HEK293T (cell line): ENCODE measurements around the gene MOXD1.
"Not testable (repeated sequence)": the region's sequence is repeated elsewhere in the genome, so short reads cannot be mapped to it uniquely, and the experiment has no call there.

Source experiments
- BHLHE40 ChIP-seq: fragments of 450-650 bp; IDR thresholded peaks from 2 replicates; pipeline ENCODE4 v1.6.1; 2016; ENCODE audit warnings: mild to moderate bottlenecking, moderate library complexity, borderline replicate concordance
- TF ChIP-seq, protein P1 (sequence below): fragments of 450-650 bp; IDR thresholded peaks from 2 replicates; pipeline ENCODE4 v1.6.1; 2016

DNA sequence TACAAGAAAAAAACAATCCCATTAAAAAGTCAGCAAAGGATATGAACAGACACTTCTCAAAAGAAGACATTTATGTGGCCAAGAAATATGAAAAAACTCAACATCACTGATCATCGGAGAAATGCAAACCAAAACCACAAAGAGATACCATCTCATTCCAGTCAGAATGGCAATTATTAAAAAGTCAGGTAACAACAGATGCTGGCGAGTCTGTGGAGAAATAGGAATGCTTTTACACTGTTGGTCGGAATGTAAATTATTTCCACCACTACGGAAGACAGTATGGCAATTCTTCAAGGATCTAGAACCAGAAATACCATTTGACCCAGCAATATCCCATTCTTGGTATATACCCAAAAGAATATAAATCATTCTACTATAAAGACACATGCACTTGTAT, 91.1 kb downstream of the MOXD1 start:
- TF ChIP-seq, protein P1, sequence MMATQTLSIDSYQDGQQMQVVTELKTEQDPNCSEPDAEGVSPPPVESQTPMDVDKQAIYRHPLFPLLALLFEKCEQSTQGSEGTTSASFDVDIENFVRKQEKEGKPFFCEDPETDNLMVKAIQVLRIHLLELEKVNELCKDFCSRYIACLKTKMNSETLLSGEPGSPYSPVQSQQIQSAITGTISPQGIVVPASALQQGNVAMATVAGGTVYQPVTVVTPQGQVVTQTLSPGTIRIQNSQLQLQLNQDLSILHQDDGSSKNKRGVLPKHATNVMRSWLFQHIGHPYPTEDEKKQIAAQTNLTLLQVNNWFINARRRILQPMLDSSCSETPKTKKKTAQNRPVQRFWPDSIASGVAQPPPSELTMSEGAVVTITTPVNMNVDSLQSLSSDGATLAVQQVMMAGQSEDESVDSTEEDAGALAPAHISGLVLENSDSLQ = not testable (repeated sequence)
- not testable (repeated sequence) for TF ChIP-seq BHLHE40
